OCI-LY1 (cell line): ENCODE measurements around the gene NAA40.
A peak's percentile ranks its signal among the peaks of the same experiment; 100 is the strongest.

Experiments
- H2AFZ ChIP-seq: fragments of 200-600 bp; sonication (generic), shearing (Covaris generic); 2 replicates; pipeline ENCODE4 v1.6.0; 2014; ENCODE audit warnings: antibody characterized with exemption, mild to moderate bottlenecking, low read length
- H3F3A ChIP-seq: fragments of 200-600 bp; sonication (generic), shearing (Covaris generic); 2 replicates; pipeline ENCODE4 v1.6.0; 2014; ENCODE audit warnings: mild to moderate bottlenecking, antibody characterized with exemption, low read length, moderate library complexity; ENCODE audit not compliant: insufficient read depth
- H3K27ac ChIP-seq: fragments of 200-600 bp; sonication (generic); 2 replicates; pipeline ENCODE4 v1.5.1; 2014; ENCODE audit warnings: low read length, mixed run types, mild to moderate bottlenecking, low read depth; ENCODE audit not compliant: poor library complexity, severe bottlenecking
- H3K27me3 ChIP-seq: fragments of 200-600 bp; sonication (generic); 2 replicates; pipeline ENCODE4 v1.6.0; 2014; ENCODE audit warnings: antibody characterized with exemption, mild to moderate bottlenecking, low read length, moderate library complexity; ENCODE audit not compliant: insufficient read depth
- H3K36me3 ChIP-seq: fragments of 200-600 bp; sonication (generic); 2 replicates; pipeline ENCODE4 v1.6.1; 2014; ENCODE audit warnings: mild to moderate bottlenecking, antibody characterized with exemption, low read length, moderate library complexity, mixed read lengths; ENCODE audit not compliant: insufficient read depth
- H3K4me1 ChIP-seq: fragments of 200-600 bp; sonication (generic); 2 replicates; pipeline ENCODE4 v1.5.1; 2014; ENCODE audit warnings: mild to moderate bottlenecking, low read length, moderate library complexity; ENCODE audit not compliant: insufficient read depth, severe bottlenecking
- H3K4me2 ChIP-seq: fragments of 200-600 bp; sonication (generic), shearing (Covaris generic); 2 replicates; pipeline ENCODE4 v1.6.1; 2014; ENCODE audit warnings: low read length
- H3K4me3 ChIP-seq: fragments of 200-600 bp; sonication (generic); 2 replicates; pipeline ENCODE4 v1.5.1; 2014; ENCODE audit warnings: low read length, low read depth, mild to moderate bottlenecking, mixed read lengths; ENCODE audit not compliant: poor library complexity, severe bottlenecking
- H3K79me2 ChIP-seq: fragments of 200-600 bp; shearing (Covaris generic); 2 replicates; pipeline ENCODE4 v1.6.1; 2016; ENCODE audit warnings: mixed run types, low read length, mixed read lengths; ENCODE audit not compliant: insufficient read depth
- H3K9ac ChIP-seq: fragments of 200-600 bp; sonication (generic), shearing (Covaris generic); 2 replicates; pipeline ENCODE4 v1.6.1; 2014; ENCODE audit warnings: mild to moderate bottlenecking, low read length, mixed read lengths
- H3K9me2 ChIP-seq: fragments of 200-600 bp; sonication (generic), shearing (Covaris generic); 2 replicates; pipeline ENCODE4 v1.6.1; 2014; ENCODE audit warnings: low read depth, mild to moderate bottlenecking, low read length, mixed read lengths
- H3K9me3 ChIP-seq: fragments of 200-600 bp; shearing (Covaris generic); 2 replicates; pipeline ENCODE4 v1.6.1; 2014; ENCODE audit warnings: low read length, mixed read lengths
- H4K20me1 ChIP-seq: fragments of 200-600 bp; sonication (generic), shearing (Covaris generic); 2 replicates; pipeline ENCODE4 v1.6.0; 2016; ENCODE audit warnings: mild to moderate bottlenecking, low read length; ENCODE audit not compliant: insufficient read depth
- CTCF ChIP-seq: fragments of 200-600 bp; sonication (generic), shearing (Covaris generic); IDR thresholded peaks from 2 replicates; pipeline ENCODE4 v1.5.1; 2017; ENCODE audit warnings: mild to moderate bottlenecking, antibody characterized with exemption, low read length, moderate library complexity, mixed read lengths
- EZH2 ChIP-seq: fragments of 200-600 bp; sonication (generic), shearing (Covaris generic); IDR thresholded peaks from 2 replicates; pipeline ENCODE4 v1.8.0; 2017; ENCODE audit warnings: borderline replicate concordance, mixed run types, mild to moderate bottlenecking, antibody characterized with exemption, low read length, moderate library complexity, mixed read lengths

The NAA40 gene

DNA sequence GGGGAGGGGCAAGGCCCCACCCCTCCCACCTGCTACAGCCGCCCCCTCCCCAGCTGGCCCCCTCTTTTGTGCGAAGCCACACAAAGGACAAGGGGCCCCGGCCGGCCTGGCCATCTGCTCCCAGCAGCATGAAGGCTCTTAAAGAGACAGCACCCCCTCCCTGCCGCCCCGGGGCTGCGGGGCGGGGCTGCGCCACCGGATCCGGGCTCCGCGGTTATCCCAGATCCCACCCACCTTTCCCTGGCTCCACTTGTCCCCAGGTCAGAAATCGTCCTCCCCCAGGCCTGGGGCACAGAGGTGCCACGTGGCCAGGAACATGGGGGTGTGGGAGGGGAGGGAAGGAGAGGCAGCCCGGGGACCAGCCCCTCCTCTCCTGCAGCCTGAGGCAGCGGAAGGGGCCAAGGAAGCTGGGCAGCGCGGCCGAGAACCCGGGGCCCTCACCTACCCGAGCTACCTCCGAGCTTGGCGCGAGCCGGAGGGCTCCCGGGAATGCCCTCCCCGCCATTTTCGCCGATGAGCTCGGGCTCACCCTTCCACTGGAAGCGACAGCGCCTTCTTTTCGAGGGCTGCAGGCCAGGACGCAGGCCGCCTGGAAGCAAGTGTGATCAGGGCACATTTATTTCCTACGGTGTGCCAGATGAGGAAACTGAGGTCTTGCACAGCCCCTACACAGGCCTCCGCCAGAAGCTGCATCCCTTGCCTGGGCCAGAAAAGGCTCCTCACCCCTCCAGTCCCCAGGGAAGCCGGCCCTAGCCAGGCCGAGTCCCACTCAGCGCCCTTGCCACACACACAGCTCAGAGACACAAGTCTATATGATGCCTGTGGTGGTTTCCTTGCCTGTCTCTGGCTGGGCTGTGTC lies 19.3 kb upstream of the NAA40 start:
- Histone ChIP-seq H3K4me1 (peaks cover 42% of the 10 kb centered on the region), H3K9me3 (no peaks in the 10 kb centered on the region), H3K27ac (no peak overlapping the region), H2AFZ (no peak overlapping the region), H3K79me2 (no peaks in the 10 kb centered on the region), H3K4me3 (peak overlapping the region; percentile 73), H3K4me2 (peak overlapping the region; percentile 82; the same call in 1 of the 2 replicates), H3K9me2 (no peaks in the 10 kb centered on the region), H3K27me3 (peaks cover 4% of the 10 kb centered on the region), H3K36me3 (no peaks in the 10 kb centered on the region), H4K20me1 (no peaks in the 10 kb centered on the region), H3F3A (no peaks in the 10 kb centered on the region), H3K9ac (peak overlapping the region; percentile 65; the same call in 1 of the 2 replicates)
- no peak for TF ChIP-seq CTCF
- no peak for TF ChIP-seq EZH2

DNA sequence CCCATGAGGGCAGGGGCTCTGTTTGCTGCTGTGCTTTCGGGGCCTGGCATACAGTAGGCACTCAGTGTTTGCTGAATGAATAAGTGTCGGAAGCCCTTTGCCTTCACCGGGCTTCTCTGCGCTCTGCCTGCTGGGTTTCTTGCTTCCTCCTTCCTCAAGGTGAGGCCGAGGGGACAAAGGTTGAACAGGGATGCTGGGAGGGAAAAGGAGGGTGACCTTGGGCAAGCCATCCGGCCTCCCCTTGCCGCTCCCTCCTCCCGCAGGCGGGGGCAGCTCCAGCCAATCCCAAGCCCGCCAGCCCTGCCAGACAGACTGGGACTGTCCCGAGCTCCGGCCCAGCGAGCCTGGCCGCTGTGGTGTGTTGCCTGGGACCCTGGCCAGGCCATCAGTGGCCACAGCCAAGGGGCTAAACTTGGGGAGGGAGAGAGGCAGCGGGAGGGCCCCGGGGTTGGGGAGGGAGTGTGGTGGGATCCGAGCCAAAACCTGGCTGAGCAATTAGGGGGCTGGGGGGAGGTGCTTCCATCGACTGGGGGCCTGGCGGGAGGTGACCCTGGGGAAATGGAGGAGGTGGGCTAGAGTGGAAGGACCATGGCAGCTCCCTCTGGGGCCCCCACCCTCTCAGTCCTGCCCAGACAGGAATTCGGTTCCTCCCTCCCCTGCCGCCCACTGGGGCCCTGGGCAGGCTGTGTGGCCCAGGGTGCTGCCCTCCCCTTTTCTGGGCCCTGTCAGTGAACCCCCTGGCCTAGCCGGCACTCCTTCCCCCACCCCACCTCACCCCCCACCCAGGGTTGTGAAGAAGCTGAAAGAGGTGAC lies 18.5 kb upstream of the NAA40 start:
- TF ChIP-seq CTCF (no peak), EZH2 (no peak)
- Histone ChIP-seq H3K9me3 (no peaks in the 10 kb centered on the region), H3K79me2 (no peaks in the 10 kb centered on the region), H3F3A (no peaks in the 10 kb centered on the region), H3K27ac (no peak overlapping the region), H3K36me3 (no peaks in the 10 kb centered on the region), H3K9ac (no peak overlapping the region), H3K4me3 (no peak overlapping the region), H3K4me2 (peak overlapping the region; percentile 82; the same call in 1 of the 2 replicates), H3K9me2 (no peaks in the 10 kb centered on the region), H3K27me3 (peaks cover 4% of the 10 kb centered on the region), H4K20me1 (no peaks in the 10 kb centered on the region), H2AFZ (no peak overlapping the region), H3K4me1 (peaks cover 42% of the 10 kb centered on the region)

- Histone ChIP-seq H3K27ac (no peak overlapping the region), H3K4me3 (no peak overlapping the region), H3K9me3 (no peaks in the 10 kb centered on the region), H3K9ac (no peak overlapping the region), H3K36me3 (no peaks in the 10 kb centered on the region), H2AFZ (no peak overlapping the region), H3K4me2 (no peak overlapping the region), H3K9me2 (no peaks in the 10 kb centered on the region), H3K79me2 (no peaks in the 10 kb centered on the region), H3F3A (no peaks in the 10 kb centered on the region), H3K27me3 (peaks cover 4% of the 10 kb centered on the region), H3K4me1 (peaks cover 38% of the 10 kb centered on the region), H4K20me1 (no peaks in the 10 kb centered on the region)
- peak; percentile 93 for TF ChIP-seq CTCF
- TF ChIP-seq EZH2: no peak
Measured at GRCh38 chr11:63920939-63921417, 17.8 kb upstream of the NAA40 start.
